ENCODE results near the gene TEX14. TPM values are rescaled to one million over a fixed set of nuclear protein-coding genes. Genes with fewer than 3 reads are reported as not detected.

Gene TEX14
- total and polyA plus RNA-seq, 2 donors (not counting 3 experiments of a cell fraction or from before 2014, with no cell fraction given), result 0.10 TPM; not detected in 1

DNA sequence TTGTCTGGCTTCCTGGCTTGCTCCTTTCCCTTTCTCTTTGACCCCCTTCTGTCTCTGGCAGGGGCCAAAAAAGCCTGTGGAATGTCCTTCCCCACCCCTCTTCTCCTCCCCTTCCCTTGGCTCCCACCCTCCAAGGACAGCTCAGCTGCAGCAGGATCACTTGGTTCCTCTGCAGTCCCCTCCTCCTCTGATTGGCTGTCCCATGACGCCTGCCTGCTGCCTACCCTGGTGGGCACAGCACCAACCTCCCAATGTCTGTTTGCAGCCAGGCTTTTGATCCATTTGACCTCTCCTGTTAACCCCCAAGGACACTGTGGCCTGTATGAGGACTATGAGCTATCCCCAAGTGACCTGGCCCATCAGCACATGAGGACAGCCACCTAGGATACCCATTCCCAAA, 162.6 kb downstream of the TEX14 start:
- H3K4me2 ChIP-seq (ENCODE audit: insufficient read depth, low read length), result no peak overlapping the region
- no TSS peak for BruUV-seq (replicated peaks)
- no peak overlapping the region for H3K9ac ChIP-seq (replicated peaks; ENCODE audit: extremely low read depth, insufficient read depth, low read length)
- dilution Hi-C loops (cut with MboI; ENCODE audit: extremely low pct_ligation_motif_present, low sequenced_read_pairs) (no loop called here), intact Hi-C loops (cut with micrococcal nuclease) (loop anchor here (10.0 kb wide), 1 partner anchor 1444 kb away; the partner anchor contains the start of gene AKAP1)
- H3K4me1 ChIP-seq (ENCODE audit: control insufficient read depth, extremely low read depth, insufficient read depth, low read length), result peaks cover 26% of the 10 kb centered on the region
- no peaks in the 10 kb centered on the region for H3K79me2 ChIP-seq (ENCODE audit: control insufficient read depth, insufficient read depth, low read length)
- DNase-seq (ENCODE audit: low read depth, low spot score) (peak; percentile 19), FAIRE-seq (no peak)
- ChIA-PET CTCF (interaction anchor here (1.4 to 2.3 kb wide), 2 partner anchors 9 to 11 kb away, joined by 5 to 6 read pairs; no protein-coding TSS in a partner anchor), POLR2A (interaction anchor here (0.5 kb wide), 1 partner anchor 678 kb away, joined by 4 read pairs; no protein-coding TSS in a partner anchor)
- no peak overlapping the region for H3K27ac ChIP-seq (ENCODE audit: insufficient read depth, low read depth, low read length)
- TF ChIP-seq POLR2AphosphoS5 (IDR thresholded peaks at IDR 0.05; ENCODE audit: insufficient read depth, low read depth, low read length) (no peak), MYC (IDR thresholded peaks at IDR 0.05; ENCODE audit: low read depth, low read length) (no peak), POLR2A (IDR thresholded peaks at IDR 0.05; ENCODE audit: low read depth, low read length) (no peak), EZH2 (IDR thresholded peaks at IDR 0.05; ENCODE audit: borderline replicate concordance, low read depth, low read length, severe bottlenecking) (no peak), JUN (IDR thresholded peaks at IDR 0.05; ENCODE audit: borderline replicate concordance, insufficient read depth, insufficient read length, low read depth) (no peak), GATA2 (IDR thresholded peaks at IDR 0.05; ENCODE audit: insufficient read depth, insufficient read length, low read depth, low read length) (no peak), FOS (IDR thresholded peaks at IDR 0.05; ENCODE audit: borderline replicate concordance, insufficient read depth, low read length) (no peak)
- TF ChIP-seq, protein P1, sequence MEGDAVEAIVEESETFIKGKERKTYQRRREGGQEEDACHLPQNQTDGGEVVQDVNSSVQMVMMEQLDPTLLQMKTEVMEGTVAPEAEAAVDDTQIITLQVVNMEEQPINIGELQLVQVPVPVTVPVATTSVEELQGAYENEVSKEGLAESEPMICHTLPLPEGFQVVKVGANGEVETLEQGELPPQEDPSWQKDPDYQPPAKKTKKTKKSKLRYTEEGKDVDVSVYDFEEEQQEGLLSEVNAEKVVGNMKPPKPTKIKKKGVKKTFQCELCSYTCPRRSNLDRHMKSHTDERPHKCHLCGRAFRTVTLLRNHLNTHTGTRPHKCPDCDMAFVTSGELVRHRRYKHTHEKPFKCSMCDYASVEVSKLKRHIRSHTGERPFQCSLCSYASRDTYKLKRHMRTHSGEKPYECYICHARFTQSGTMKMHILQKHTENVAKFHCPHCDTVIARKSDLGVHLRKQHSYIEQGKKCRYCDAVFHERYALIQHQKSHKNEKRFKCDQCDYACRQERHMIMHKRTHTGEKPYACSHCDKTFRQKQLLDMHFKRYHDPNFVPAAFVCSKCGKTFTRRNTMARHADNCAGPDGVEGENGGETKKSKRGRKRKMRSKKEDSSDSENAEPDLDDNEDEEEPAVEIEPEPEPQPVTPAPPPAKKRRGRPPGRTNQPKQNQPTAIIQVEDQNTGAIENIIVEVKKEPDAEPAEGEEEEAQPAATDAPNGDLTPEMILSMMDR (IDR thresholded peaks at IDR 0.05; ENCODE audit: extremely low read depth in 1 of 2, insufficient read depth in 1 of 2, low read depth in 1 of 2, low read length in 2 of 2), result no peak
- TF ChIP-seq, protein P2, sequence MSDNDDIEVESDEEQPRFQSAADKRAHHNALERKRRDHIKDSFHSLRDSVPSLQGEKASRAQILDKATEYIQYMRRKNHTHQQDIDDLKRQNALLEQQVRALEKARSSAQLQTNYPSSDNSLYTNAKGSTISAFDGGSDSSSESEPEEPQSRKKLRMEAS (IDR thresholded peaks at IDR 0.05; ENCODE audit: insufficient read depth, insufficient read length), result no peak
- no peaks in the 10 kb centered on the region for H3K9me3 ChIP-seq (replicated peaks; ENCODE audit: control insufficient read depth, insufficient read depth, low read length)
- H3K27me3 ChIP-seq (ENCODE audit: control insufficient read depth in 2 of 2, insufficient read depth in 2 of 2, low read length in 2 of 2), result peaks cover 0 to 2% of the 10 kb centered on the region in 2 experiments
- H3K4me3 ChIP-seq (replicated peaks in 1 of 3; ENCODE audit: insufficient read depth in 1 of 3, low read depth in 1 of 3, low read length in 3 of 3), result no peak overlapping the region
- no peaks in the 10 kb centered on the region for H3K36me3 ChIP-seq (ENCODE audit: control insufficient read depth in 2 of 2, extremely low read depth in 1 of 2, insufficient read depth in 2 of 2, low read length in 2 of 2)
- no peak overlapping the region for H2AFZ ChIP-seq (ENCODE audit: low read depth, low read length)
- H3K9me1 ChIP-seq (replicated peaks; ENCODE audit: control insufficient read depth, extremely low read depth, insufficient read depth, low read length), result no peaks in the 10 kb centered on the region
- no peaks in the 10 kb centered on the region for H4K20me1 ChIP-seq (replicated peaks; ENCODE audit: control insufficient read depth, extremely low read depth, insufficient read depth, low read length)

Measured in endothelial cell of umbilical vein (primary cell).